Mucosa of stomach (tissue), 1 donor: Measurements from ENCODE around the gene PTPRD.

Experiments
- H3K27me3 ChIP-seq: one replicate; pipeline ENCODE4 v1.7.0; 2013; ENCODE audit warnings: mild to moderate bottlenecking, low read length; ENCODE audit not compliant: control insufficient read depth, insufficient read depth
- H3K36me3 ChIP-seq: one replicate; pipeline ENCODE4 v1.7.0; 2013; ENCODE audit warnings: low read length; ENCODE audit not compliant: control insufficient read depth, insufficient read depth
- H3K4me1 ChIP-seq: one replicate; pipeline ENCODE4 v1.7.0; 2013; ENCODE audit warnings: mild to moderate bottlenecking, low read length; ENCODE audit not compliant: control insufficient read depth, insufficient read depth
- H3K4me3 ChIP-seq: one replicate; pipeline ENCODE4 v1.7.0; 2013; ENCODE audit warnings: low read length
- H3K9ac ChIP-seq: one replicate; pipeline ENCODE4 v1.7.0; 2013; ENCODE audit warnings: mild to moderate bottlenecking, low read length, moderate library complexity
- H3K9me3 ChIP-seq: one replicate; pipeline ENCODE4 v1.7.0; 2013; ENCODE audit warnings: mild to moderate bottlenecking, low read length, moderate library complexity; ENCODE audit not compliant: control insufficient read depth
- donor health status: Pancreatic carcinoma.

Gene PTPRD

DNA sequence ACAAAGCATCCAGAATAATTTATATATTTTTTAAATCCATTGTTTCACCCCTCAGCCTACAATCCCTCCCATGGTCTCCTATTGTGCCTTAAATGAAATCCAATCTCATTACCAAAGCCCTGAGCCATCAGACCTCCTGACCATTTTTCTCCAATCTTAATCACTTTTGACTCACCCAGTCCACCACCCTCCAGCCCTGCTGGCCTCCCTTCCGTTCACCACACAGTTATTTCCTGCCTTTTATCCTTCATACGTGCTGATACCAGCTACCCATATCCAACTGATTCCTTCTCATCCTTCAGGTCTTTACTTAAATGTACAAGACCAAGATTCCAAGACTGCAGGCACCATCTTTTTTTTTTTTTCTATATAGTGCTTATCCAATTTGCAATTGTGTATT, 1786.5 kb downstream of the PTPRD start:
- Histone ChIP-seq H3K4me1 (no peaks in the 10 kb centered on the region), H3K9ac (no peak overlapping the region), H3K27me3 (no peaks in the 10 kb centered on the region), H3K4me3 (no peak overlapping the region), H3K36me3 (no peaks in the 10 kb centered on the region), H3K9me3 (no peaks in the 10 kb centered on the region)

DNA sequence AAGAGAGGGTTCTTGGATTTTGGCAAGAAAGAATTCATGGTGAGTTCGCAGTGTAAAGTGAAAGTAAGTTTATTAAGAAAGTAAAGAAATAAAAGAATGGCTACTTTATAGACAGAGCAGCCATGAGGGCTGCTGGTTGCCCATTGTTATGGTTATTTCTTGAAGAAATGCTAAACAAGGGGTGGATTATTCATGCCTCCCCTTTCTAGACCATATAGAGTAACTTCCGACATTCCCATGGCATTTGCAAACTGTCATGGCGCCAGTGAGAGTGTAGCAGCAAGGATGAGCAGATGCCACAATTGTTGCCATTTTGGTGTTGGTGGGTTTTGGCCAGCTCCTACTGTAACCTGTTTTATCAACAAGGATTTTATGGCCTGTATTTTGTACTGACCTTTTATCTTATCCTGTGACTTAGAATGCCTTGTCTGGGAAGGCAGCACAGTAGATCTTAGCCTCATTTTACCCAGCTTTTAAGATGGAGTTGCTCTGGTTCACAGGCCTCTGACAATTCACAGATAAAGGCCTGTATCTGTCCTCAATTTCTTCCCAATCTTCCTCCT, 1787.1 kb downstream of the PTPRD start:
- Histone ChIP-seq H3K4me1 (no peaks in the 10 kb centered on the region), H3K27me3 (no peaks in the 10 kb centered on the region), H3K4me3 (no peak overlapping the region), H3K9me3 (no peaks in the 10 kb centered on the region), H3K9ac (no peak overlapping the region), H3K36me3 (no peaks in the 10 kb centered on the region)

DNA sequence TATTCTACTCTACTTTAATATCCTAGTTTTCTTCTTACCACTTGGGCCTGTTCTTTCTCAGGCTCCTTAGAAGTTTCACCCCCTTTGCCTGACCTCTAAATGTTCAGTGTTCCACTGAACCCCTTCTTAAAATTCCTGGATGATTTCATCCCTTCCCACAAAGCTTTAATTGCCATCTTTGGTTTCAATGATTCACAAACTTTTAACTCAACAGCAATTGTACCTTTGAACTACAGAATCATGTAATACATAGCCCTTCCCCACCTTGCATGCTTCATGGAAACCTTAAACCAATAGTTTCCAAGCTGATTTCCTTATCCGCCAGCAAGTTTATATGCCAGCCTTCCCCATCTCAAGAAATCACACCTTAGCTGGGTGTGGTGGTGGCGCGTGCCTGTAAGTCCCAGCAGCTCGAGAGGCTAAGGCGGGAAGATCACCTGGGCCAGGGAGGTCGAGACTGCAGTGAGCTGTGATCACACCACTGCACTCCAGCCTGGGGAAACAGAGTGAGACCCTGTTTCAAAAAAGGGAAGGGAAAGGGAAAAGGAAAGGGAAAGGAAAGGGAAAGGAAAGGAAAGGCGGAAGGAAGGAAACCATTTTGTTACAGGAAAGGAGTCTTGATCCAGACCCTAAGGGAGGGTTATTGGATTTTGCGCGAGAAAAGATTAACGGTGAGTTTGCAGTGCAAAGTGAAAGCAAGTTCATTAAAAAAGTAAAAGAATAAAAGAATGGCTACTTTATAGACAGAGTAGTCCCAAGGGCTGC, 1789.5 kb downstream of the PTPRD start:
- Histone ChIP-seq H3K4me1 (no peaks in the 10 kb centered on the region), H3K36me3 (no peaks in the 10 kb centered on the region), H3K9ac (no peak overlapping the region), H3K27me3 (no peaks in the 10 kb centered on the region), H3K4me3 (no peak overlapping the region), H3K9me3 (no peaks in the 10 kb centered on the region)

DNA sequence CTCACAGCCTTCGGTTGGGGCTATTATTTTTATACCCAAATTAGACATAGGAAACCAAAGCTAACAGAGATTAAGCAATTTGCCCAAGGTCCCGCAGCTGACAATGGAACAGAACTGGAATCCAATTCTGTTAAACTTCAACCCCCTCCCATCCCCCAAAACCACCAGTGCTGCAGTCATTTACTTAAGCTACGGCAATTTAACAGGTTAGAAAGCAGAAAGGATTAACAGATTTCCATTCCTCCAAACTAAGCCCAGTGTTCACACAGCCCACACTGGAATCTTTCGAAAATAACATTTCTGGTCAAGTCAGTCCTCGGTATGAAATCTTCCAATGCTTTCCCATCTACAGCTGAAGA, 1790.2 kb downstream of the PTPRD start:
- H3K9ac ChIP-seq, result no peak overlapping the region
- H3K36me3 ChIP-seq, result no peaks in the 10 kb centered on the region
- no peaks in the 10 kb centered on the region for H3K4me1 ChIP-seq
- H3K4me3 ChIP-seq, result no peak overlapping the region
- no peaks in the 10 kb centered on the region for H3K27me3 ChIP-seq
- no peaks in the 10 kb centered on the region for H3K9me3 ChIP-seq

DNA sequence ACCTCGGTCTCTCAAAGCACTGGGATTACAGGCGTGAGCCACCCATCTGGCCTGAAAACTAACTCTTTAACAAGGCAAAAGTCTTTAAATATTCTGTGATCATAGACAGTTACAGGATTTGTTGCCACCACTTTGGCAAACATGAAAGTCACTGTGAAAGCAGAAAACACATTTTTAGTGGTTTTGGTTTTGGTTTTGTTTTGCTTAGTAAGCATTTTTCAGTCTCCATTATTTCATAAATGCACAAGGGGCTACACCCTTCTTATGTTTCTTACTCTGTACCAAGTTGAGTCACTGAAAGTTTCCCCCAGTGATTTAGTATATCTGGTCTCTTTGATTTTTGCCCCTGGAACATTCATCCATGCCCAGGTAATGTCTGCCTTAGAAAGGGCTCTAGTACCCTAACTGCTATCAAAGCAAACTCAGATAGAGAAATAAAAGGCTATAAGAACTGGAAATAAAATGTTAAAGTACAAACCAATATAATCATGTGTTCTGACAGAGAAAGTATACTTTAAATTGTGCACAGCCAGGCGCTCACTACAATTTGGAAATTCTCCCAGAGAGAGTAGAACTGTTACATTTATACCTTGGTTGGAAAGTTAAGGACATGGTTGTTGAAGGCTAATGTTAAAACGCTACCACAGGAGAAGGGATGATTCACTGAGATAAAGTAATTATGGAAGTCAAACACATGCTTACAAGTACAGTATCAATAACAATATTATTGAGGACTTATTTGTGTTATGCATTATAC, 1790.7 kb downstream of the PTPRD start:
- no peaks in the 10 kb centered on the region for H3K9me3 ChIP-seq
- H3K9ac ChIP-seq, result no peak overlapping the region
- H3K4me3 ChIP-seq, result no peak overlapping the region
- H3K4me1 ChIP-seq, result no peaks in the 10 kb centered on the region
- H3K27me3 ChIP-seq, result no peaks in the 10 kb centered on the region
- no peaks in the 10 kb centered on the region for H3K36me3 ChIP-seq

DNA sequence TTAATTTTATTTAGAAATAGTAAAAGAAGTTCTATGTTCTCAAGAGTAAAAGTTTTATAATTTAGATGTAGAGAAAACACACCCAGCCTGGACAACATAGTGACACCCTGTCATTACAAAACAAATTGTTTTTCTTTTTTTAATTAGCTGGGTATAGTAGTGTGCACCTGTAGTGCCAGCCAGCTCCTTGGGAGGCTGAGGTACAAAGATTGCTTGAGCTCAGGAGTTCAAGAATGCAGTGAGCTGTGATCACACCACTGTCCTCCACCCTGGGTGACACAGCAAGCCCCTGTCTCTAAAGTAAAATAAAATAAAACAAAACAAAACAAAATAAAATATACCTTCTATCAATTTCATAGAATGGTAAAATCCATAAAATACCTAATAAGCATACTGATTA, 1795.5 kb downstream of the PTPRD start:
- H3K4me1 ChIP-seq, result no peaks in the 10 kb centered on the region
- H3K9ac ChIP-seq, result no peak overlapping the region
- no peaks in the 10 kb centered on the region for H3K36me3 ChIP-seq
- H3K9me3 ChIP-seq, result no peaks in the 10 kb centered on the region
- no peaks in the 10 kb centered on the region for H3K27me3 ChIP-seq
- no peak overlapping the region for H3K4me3 ChIP-seq

DNA sequence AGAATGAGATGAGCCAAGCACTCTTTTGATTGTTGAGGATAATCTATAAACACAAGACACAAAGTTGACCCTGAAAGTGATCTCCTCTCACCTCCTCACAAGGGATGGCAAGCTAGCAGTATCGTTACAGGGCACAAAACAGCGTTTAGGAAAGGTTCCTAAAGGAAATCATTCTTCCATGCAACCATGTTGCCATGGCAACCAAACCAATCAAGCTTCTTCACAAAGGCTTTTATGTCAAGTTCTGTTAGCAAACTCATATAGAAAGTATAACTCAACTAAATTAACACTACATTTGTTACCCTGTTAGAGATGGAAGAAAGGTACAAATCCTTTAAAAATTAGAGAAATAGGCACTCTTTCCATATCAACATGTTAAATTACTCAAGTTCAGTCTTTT, 1796.4 kb downstream of the PTPRD start:
- H3K4me1 ChIP-seq, result no peaks in the 10 kb centered on the region
- H3K9me3 ChIP-seq, result no peaks in the 10 kb centered on the region
- no peaks in the 10 kb centered on the region for H3K36me3 ChIP-seq
- no peaks in the 10 kb centered on the region for H3K27me3 ChIP-seq
- H3K4me3 ChIP-seq, result no peak overlapping the region
- H3K9ac ChIP-seq, result no peak overlapping the region

DNA sequence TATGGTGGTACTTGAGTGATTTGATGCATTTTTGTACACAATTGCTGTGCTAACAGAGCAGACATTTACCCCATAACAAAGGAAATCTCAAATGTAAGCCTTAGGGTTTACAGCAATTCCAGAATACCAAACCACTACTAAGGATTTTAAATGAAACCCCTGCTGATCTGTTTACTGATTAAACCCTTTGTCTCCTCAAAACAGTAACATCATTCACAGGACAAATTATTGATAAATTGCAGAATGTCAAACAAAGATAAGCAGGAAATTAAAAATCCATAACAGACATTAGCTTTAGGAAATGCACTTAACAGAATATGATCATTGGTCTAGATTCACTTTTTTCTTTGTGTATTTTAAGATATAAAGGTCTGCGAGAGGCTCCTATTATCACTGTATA, 1796.9 kb downstream of the PTPRD start:
- H3K27me3 ChIP-seq, result no peaks in the 10 kb centered on the region
- H3K4me1 ChIP-seq, result no peaks in the 10 kb centered on the region
- no peak overlapping the region for H3K9ac ChIP-seq
- H3K36me3 ChIP-seq, result no peaks in the 10 kb centered on the region
- H3K4me3 ChIP-seq, result no peak overlapping the region
- no peaks in the 10 kb centered on the region for H3K9me3 ChIP-seq

DNA sequence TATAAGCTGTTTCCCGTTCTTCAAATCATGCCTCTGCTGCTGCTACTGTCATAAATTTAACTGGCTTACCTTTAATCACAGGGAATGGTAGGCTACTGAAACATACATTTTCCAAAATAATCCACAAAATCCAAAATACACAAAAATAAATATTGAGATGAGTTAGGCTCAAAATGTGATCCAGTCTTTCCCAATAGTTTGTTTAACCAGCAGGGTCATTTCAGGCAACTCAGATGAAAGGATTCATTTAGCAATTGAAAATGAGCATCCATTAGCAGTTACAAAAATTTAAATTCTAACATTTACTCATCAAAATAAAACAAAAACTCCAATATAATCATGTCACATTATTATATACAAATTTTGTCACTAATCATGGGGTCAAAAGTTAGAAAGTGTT, 1797.6 kb downstream of the PTPRD start:
- H3K4me1 ChIP-seq, result no peaks in the 10 kb centered on the region
- H3K9ac ChIP-seq, result no peak overlapping the region
- no peaks in the 10 kb centered on the region for H3K9me3 ChIP-seq
- H3K4me3 ChIP-seq, result no peak overlapping the region
- no peaks in the 10 kb centered on the region for H3K27me3 ChIP-seq
- no peaks in the 10 kb centered on the region for H3K36me3 ChIP-seq

DNA sequence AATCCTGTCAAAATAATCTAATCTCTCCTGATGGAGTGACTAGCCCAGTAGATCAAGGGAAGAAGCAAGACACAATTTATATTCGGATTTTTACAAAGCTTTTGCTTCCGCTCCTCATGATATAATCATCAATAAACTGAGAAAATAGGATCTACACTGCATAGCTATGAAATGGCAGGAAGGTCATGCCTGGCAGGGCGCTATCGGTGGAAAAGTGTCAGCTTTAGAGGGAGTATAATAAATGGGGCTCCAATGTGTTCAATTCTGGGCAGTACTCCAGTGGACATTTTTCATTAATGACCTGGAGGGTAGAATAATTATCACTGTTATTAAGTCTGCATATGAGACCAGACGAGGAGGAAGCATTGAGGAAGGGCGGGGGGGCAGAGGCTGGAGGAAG, 1799.9 kb downstream of the PTPRD start:
- Histone ChIP-seq H3K4me1 (no peaks in the 10 kb centered on the region), H3K27me3 (no peaks in the 10 kb centered on the region), H3K9ac (no peak overlapping the region), H3K4me3 (no peak overlapping the region), H3K9me3 (no peaks in the 10 kb centered on the region), H3K36me3 (no peaks in the 10 kb centered on the region)

DNA sequence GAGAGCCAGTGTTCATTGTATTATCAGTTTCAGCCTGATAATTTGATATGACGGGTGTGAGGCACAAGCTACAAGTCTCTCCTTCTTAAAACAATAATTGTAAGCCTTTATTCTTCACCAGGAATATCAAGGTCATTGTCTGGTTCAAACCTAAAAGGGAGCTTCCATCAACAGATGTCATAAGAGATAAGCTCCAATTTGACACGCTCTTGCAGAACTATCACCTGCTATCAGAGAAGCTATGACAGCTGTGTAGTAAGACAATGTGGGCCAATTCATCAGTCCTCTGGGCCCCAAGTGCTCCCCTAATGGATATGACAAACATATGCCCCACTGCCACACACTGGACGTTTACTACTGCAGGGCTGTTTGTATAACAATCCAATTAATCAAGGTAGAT, 1803.1 kb downstream of the PTPRD start:
- H3K4me3 ChIP-seq, result no peak overlapping the region
- peaks cover 4% of the 10 kb centered on the region for H3K4me1 ChIP-seq
- no peaks in the 10 kb centered on the region for H3K9me3 ChIP-seq
- H3K9ac ChIP-seq, result no peak overlapping the region
- H3K36me3 ChIP-seq, result no peaks in the 10 kb centered on the region
- H3K27me3 ChIP-seq, result no peaks in the 10 kb centered on the region

DNA sequence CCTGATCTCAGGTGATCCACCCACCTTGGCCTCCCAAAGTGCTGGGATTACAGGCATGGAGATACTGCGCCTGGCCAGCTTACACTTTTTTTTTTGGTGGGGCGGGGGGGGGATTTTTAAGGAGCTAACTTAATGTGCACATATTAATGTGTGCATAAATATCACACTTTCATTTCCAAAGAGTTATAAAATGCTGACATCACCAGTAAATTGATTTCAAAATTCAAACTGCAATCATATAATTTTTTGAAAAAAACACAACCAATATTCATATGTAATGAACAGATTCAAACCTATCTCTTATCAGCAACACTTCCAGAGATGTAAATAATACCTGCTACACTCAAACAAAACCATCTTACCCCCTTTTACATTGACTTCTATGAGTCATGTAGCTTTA, 1806.7 kb downstream of the PTPRD start:
- H3K36me3 ChIP-seq, result no peaks in the 10 kb centered on the region
- H3K4me1 ChIP-seq, result peaks cover 13% of the 10 kb centered on the region
- H3K9ac ChIP-seq, result no peak overlapping the region
- H3K9me3 ChIP-seq, result no peaks in the 10 kb centered on the region
- H3K27me3 ChIP-seq, result no peaks in the 10 kb centered on the region
- H3K4me3 ChIP-seq, result no peak overlapping the region
